Measurements from ENCODE around the gene C3.
"Not testable (repeated sequence)": the region's sequence is repeated elsewhere in the genome, so short reads cannot be mapped to it uniquely, and the experiment has no call there.

The C3 gene

GRCh38 chr19:6720369-6721137 is at the start of gene C3:
Gene C3, minus strand, starts transcription at chr19:6720650. Its CDS starts 61 bp downstream, at chr19:6720589.
- DNase-seq: no peak

- DNase-seq: no peak
Observed at GRCh38 chr19:6769006-6769619, 48.7 kb upstream of the C3 start.

GRCh38 chr19:6768236-6768785 is 47.9 kb upstream of the C3 start:
- peak in 2 of 6 experiments; percentile 26 to 47 for DNase-seq

- peak; percentile 95 to 98 (median 96) for DNase-seq
Observed at GRCh38 chr19:6767357-6768235, 47.1 kb upstream of the C3 start, which contains the start of gene SH2D3A. Gene SH2D3A, minus strand, starts transcription at chr19:6767435. Its CDS starts 3,687 bp downstream, at chr19:6763748.

- peak in 3 of 6 experiments; percentile 71 to 90 (median 88) for DNase-seq
Observed at GRCh38 chr19:6767081-6767356, 46.6 kb upstream of the C3 start.

- DNase-seq: no peak
Observed at GRCh38 chr19:6766357-6767080, 46.1 kb upstream of the C3 start.

- DNase-seq: peak in 5 of 6 experiments; percentile 7 to 41 (median 17)
Observed at GRCh38 chr19:6765738-6766356, 45.4 kb upstream of the C3 start.

- not testable (repeated sequence) for DNase-seq
Observed at GRCh38 chr19:6762253-6762797, 41.9 kb upstream of the C3 start.

- DNase-seq: peak in 1 of 6 experiments; percentile 12
Observed at GRCh38 chr19:6761053-6761676, 40.7 kb upstream of the C3 start.

- no peak for DNase-seq
Observed at GRCh38 chr19:6760606-6761005, 40.2 kb upstream of the C3 start.

- no peak for DNase-seq
Observed at GRCh38 chr19:6754653-6755463, 34.4 kb upstream of the C3 start.

- no peak for DNase-seq
Observed at GRCh38 chr19:6754136-6754535, 33.7 kb upstream of the C3 start.

GRCh38 chr19:6753178-6754031 is 33.0 kb upstream of the C3 start:
- DNase-seq: peak; percentile 67 to 82 (median 78)

GRCh38 chr19:6752256-6753177 is 32.1 kb upstream of the C3 start:
- DNase-seq: no peak

GRCh38 chr19:6751189-6751588 is 30.7 kb upstream of the C3 start:
- DNase-seq: no peak

- no peak for DNase-seq
Observed at GRCh38 chr19:6750062-6750461, 29.6 kb upstream of the C3 start.

- not testable (repeated sequence) for DNase-seq
Observed at GRCh38 chr19:6748543-6748942, 28.1 kb upstream of the C3 start.

- DNase-seq: no peak
Observed at GRCh38 chr19:6745965-6746364, 25.5 kb upstream of the C3 start.
